Activated naive CD4-positive, alpha-beta T cell treated with Interleukin-2 at 50 U/mL for 16 hours (primary cell): ENCODE results near the gene ANKRD26.
"Not testable (repeated sequence)": the region's sequence is repeated elsewhere in the genome, so short reads cannot be mapped to it uniquely, and the experiment has no call there.

ENCODE experiments used
- DNase-seq: peaks from one replicate; pipeline ENCODE4 v3.0.0-alpha.2; 2020

ANKRD26 gene

DNA sequence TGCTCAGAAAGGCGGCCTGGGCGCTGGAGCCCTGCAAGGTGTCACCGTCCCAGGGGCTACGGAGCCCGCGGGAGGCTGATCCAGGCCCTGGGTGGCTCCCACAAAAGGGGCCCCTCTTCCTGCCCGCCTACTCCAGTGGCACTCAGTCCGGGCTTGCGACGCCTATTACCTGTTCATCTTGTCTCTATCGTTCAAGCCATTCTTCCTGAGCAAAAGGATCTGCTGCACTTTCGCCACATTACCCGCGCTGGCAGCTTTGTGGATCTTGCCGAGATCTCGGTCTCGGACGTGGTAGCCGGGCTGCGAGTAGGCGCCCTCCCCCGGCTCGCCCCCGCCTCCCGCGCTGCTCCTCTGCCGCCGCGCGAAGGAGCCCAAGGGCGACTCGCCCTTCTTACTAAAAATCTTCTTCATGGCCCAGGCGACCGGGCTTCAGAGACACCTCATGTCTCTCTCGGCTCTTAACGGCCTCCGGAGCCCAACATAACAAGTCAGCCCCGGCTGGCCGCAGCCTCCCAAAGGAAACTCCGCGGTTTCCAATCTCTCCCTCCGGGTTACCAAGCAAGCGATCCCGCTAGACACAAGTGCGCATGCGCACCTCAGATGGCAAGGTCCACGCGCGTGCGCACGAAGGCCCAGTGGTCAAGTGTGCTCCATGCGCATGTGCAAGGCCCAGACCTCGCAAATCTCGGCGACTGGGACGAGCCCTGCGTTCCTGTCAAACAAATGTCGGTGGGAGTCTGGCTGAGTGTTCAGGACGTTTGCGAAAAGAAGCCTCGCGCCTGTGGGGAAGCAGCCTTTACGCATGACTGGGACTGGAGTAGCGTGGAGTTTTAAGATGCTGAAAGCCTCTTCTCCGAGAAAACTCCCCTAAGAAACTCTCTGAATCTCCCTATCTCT lies at the start of gene ANKRD26:
ANKRD26 (minus strand) TSS at position 579 of the 897 bp plus-strand sequence; CDS start at position 411, 168 bp downstream.
- peak; percentile 95 for DNase-seq

DNA sequence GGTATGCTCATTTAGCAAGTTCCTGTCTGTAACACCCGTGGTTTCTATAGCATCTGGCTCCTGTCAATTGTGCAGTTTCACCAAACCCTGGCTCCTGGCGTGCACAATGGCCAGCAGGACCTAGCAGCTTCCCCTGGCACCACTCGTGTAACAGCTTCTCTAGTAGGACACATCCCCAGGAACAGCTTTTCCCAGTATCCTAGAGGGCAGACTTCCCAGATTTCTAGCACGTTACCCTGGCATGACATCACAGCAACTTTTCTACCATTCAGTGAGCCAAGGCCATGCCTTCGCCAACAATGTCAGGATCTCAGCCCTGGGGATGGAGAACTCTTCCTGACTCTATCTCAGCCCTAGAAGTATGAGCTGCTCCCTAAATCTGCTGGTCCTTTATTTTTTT lies 47.4 kb upstream of the ANKRD26 start:
- DNase-seq, result no peak

DNA sequence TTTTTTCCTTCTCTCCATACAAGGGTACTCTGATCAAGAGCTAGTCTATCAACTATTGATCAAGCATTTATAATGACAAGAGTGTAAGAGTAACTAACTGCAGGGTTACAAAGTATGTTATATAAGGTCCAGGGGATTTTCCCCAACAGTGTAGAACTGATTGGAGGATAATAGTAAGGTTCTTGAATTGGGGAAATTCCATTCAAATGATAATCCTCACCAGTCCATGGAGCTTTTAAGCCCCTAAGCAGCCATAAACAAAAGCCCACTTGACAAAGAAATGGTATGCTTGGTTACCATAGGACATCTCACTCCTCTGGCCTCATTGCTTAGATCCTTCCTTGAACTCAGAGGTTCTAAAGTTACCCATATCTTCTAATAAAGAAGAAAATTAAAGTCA lies 45.6 kb upstream of the ANKRD26 start:
- no peak for DNase-seq

- DNase-seq, result no peak
Measured at GRCh38 chr10:27143686-27144085, 43.4 kb upstream of the ANKRD26 start.

DNA sequence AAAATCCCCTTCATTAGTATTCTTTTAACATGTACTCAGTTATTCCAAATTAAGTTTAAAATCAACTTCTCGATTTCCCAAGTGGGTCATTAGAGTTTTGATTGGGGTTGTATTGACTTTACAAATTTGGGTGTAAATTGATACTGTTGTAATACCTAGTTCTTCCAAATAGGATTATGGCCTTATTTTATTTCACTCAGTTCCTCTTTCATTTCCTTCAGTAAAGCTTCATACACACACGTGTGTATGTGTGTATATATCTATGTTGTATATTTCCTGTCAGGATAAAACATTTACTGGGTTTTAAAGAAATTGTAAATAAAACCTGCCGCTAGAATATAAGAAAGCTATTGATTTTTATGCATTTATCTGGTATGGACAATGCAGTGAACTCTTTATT lies 38.0 kb upstream of the ANKRD26 start:
- DNase-seq, result no peak

- no peak for DNase-seq
Measured at GRCh38 chr10:27134371-27134770, 34.1 kb upstream of the ANKRD26 start.

GRCh38 chr10:27108165-27108564 lies 7.9 kb upstream of the ANKRD26 start:
- DNase-seq, result no peak

DNA sequence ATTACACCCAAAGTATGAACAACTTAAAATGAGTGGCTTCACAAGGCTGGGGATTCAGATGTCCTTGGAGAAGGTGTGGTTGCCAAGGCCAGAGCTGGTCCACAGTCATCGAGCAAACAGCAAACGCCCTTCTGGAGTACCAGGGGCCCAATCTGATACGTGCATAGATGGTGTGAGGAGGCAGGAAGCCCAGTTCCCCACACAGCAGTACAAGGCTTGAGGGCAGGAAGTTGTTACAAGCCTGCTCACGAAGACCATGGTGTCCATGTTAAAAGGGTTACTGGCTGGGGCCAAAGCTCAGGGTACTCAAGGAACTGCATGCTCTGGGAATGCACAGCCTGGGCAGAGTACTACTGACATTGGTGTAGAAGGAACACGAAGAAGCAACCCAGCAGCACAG lies 4.6 kb upstream of the ANKRD26 start:
- no peak for DNase-seq

DNA sequence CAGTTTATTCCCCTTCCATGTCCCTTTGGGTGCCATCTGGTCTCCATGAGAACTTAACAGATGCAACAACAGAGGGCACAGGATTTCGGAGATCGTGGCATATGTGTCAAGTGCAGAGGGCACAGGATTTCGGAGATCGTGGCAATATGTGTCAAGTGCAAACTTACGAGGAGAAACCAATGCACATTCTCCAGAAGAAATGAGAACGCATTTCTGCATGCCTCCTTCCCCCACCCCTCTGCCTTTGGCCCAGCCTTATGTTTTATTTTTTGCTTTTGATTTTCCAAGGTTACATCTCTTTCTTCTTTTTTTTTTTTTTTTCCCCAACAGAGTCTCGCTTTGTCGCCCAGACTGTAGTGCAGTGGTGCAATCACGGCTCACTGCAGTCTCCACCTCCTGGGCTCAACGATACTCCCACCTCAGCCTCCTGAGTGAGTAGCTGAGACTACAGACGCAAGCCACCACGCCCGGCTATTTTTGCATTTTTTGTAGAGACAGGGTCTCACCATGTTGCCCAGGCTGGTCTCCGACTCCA lies 586 bp upstream of the ANKRD26 start:
- DNase-seq, result peak; percentile 38

GRCh38 chr10:27099448-27099847 lies 846 bp downstream of the ANKRD26 start:
- no peak for DNase-seq

DNA sequence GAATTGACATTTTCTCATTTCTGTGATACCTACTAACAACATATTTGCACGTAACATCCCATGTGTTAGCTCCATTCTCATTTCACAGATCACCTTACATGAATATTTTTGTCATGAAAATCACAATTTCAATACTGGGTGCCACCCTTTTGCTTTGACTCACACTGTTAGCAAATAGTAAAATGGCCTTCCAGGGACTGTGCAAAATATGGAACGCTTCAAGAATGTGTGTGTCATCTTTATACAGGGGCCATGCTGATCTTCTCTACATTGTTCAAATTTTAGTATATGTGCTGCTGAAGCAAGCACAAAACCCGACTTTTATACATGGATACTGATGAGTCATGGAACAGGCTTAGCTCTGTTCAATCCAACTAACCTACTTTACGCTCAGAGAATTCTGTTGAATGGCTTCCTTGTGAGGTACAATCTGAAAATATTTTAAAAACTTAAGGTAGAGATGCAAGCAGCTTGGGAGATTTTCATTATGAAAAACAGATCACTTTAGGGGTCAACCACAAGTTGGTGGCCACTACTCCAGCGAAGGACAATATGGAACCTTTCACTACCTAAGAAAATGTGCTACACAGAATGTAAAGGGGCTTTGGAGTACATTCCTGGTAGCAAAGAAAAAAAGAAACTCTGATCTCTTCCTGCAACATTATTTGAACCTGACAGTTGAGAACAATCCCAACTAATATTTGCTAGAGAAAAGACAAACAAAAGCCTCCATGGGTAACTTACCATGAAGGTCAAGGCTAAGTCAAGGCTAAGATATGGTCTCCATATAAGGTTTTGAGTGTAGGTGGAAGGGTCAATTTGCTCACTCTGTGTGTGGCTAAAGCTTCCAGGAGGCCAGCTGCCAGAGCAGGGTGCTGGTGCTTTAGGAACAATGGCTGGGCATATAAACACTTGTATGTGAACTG lies 11.9 kb downstream of the ANKRD26 start:
- no peak for DNase-seq

DNA sequence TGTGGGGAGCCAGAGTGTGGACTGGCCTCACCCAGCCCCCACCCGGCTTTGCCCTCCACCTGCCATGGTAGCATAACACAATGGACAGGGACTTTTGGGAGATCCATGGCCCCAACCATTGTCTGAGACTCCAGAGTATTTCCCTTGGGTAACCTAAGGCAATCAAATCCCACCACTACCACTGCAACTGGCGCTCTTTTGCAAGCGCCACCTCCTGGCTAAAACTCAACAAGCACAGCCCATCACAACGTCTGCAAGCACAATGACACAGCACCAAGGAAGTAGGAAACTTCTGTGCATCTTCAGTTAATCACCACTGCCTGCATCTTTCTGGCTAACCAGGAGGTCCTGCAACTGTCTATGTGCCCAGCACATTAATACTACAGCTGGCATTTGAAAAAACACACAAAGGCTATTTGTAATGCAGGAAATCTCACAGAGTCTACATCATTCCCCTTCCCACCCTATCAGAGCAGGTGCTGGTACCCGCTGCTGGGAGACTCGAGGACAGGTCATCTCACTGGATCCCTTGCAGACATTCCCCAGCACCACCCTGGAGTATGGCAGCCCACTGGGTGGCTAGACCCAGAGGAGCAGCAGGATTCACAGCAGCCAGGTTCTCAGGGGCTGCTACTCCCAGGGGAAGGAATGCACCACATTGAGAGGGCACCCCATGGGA lies 27.7 kb downstream of the ANKRD26 start:
- no peak for DNase-seq

DNA sequence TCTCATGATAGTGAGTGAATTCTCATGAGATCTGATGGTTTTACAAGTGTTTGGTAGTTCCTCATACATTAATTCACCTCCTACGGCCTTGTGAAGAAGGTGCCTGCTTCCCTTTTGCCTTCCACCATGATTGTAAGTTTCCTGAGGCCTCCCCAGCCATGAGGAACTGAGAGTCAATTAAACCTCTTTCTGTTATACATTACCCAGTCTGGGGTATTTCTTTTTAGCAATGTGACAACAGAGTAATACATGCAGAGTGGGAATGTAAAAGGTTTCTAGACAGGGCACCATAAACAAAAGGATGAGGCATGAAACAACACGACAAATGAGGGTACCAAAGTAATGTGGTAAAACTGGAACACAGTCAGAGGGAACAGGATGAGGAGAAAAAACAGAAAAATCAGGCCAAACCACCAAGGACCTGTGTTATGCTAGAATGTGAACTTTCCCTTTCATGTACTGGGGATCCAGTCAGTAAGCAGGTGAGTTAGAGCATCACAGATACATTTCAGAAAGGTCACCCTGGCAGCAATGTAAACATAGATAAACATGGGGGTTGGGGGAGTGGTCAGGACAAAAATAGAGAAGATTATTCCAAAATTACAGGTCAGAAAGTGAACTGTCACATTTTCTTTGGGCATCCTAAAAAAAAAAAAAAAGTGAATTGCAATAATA lies 31.9 kb downstream of the ANKRD26 start:
- no peak for DNase-seq

DNA sequence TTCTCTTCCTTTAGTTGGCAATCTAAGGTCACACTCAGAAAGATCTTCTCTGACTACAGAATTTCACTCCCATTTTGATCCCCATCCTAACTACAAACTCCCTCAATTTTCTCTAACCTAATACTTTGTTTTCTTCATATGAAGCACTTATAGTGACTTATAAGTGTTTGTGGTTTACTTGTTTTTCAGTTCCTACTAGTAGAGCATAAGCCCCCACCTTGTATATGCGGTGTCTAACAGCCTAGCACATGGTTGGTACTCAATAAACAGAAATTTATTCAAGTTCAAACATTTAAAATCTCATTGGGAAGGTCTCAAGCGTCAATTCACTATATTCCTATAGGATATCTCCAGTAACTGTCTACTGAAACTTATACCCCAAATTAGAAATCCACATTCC lies 35.2 kb downstream of the ANKRD26 start:
- no peak for DNase-seq

- DNase-seq, result no peak
Measured at GRCh38 chr10:27052656-27053055, 47.6 kb downstream of the ANKRD26 start.

DNA sequence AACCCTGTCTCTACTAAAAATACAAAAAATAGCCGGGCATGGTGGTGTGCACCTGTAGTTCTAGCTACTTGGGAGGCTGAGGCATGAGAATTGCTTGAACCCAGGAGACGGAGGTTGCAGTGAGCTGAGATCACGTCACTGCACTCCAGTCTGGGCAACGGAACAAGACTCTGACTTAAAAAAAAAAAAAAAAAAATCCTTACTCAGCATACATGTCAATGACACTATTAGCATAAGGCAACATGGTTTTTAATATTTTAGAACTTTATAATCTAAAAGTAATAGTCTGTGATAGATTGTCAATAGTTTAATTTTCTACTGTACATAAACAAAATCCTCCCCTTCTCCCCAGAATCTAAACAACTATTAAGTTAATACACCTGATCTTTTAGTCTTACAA lies 55.0 kb downstream of the ANKRD26 start:
- not testable (repeated sequence) for DNase-seq

DNA sequence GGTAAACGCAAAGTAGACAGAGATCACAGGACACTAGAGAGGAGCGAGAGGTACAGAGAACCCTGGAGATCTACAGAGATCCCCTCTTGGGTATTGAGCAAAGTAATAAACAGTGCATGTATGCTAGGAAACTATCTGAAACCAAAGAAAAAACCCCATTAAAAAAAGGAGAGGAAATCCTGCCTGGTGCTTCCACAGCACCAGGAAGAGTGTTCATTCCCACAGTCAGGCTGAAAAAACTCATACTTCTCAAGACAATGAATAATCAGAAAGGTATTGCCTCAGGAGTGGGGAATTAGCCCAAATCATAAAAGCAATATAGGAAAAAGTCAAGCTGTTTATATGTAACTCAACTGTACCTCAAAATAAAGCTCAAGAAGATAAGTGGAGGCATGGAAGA lies 59.1 kb downstream of the ANKRD26 start:
- no peak for DNase-seq

DNA sequence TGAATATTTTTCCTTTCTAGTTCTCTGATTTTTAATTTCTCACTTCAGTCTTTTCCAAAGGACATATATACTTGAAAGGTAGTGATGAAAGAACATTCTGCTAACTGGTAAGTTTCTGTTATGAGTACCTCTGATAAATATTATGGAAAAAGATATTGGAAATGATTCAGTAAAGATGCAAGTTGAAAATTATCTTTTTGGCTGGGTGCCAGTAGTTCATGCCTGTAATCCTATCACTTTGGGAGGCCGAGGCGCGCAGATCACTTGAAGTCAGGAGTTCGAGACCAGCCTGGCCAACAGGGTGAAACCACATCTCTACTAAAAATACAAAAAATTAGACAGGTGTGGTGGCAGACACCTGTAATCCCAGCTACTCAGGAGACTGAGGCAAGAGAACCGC lies 62.1 kb downstream of the ANKRD26 start:
- no peak for DNase-seq

- DNase-seq, result no peak
Measured at GRCh38 chr10:27035163-27035562, 65.1 kb downstream of the ANKRD26 start.

DNA sequence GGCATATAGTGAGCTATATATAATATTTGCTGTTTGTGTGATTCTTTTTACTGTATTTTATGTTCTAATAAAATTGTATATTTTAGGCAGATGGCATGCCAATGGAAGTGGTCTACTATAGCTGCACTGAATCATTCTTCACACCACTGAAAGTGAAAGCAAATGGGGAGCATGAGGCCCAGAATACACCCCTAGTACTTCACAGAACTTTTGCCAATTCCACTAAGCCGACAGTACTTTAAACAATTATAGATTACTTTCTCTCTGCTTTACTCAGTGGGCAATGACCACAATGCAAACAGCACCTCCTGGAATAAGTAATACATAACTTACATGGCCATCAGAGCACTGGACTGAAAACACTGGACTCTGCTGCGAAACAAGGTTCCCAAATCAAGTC lies 70.2 kb downstream of the ANKRD26 start:
- DNase-seq, result no peak

DNA sequence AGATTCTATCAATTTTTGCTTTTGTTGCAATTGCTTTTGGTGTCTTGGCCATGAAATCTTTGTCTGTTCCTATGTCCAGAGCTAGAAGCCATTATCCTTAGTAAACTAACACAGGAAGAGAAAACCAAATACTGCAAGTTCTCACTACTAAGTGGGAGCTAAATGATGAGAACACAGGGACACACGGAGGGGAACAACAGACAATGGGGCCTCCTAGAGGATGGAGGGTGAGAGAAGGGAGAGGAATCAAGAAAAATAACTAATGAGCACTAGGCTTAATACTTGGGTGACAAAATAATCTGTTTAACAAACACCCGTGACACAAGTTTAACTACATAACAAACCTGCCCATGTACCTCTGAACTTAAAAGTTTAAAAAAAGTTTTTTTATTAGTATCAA lies 78.2 kb downstream of the ANKRD26 start:
- no peak for DNase-seq

DNA sequence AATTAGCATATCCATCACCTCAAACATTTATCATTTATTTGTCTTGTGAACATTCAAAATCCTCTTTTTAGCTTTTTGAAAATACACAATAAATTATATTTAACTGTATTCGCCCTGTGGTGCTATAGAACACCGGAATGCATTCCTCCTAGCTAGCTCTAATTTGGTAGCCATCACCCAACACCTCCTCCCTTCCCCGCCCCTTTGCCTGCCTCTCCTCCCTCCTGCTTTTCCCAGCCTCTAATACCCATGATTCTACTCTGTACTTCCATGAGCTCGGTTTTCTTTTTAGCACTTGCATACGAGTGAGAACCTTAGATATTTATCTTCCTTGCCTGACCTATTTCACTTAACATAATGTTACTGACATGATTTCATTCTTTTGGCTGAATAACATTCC lies 80.1 kb downstream of the ANKRD26 start:
- DNase-seq, result no peak
